GM12878 (cell line): ENCODE results near the gene IRF7. TPM values are rescaled to one million over a fixed set of nuclear protein-coding genes. Genes with fewer than 3 reads are reported as not detected.

Experiments used
- ATAC-seq: fragments of 200-7000 bp; cut with Tn5 transposase; 3 replicates; pipeline ENCODE4 v1.9.1; 2020; ENCODE audit warnings: mild to moderate bottlenecking, moderate library complexity
- BruUV-seq: library from RNA; stranded (reverse); fragments of 400-500 nt; replicated peaks from 2 replicates; lab custom pipeline; 2021; lab: Mats Ljungman, UMichigan
- CTCF ChIA-PET: fragments of 300-600 bp; sonication (Branson Sonifier 250); formaldehyde crosslinking; extraction: SDS; loops from one replicate; lab custom pipeline; 2021; ENCODE audit warnings: inconsistent platforms; lab: Yijun Ruan, JAX
- POLR2A ChIA-PET: fragments of 350-600 bp; formaldehyde crosslinking; extraction: SDS; loops from one replicate; lab custom pipeline; 2021; ENCODE audit warnings: inconsistent platforms; lab: Charles Lee
- RAD21 ChIA-PET: fragments of 300-600 bp; sonication (Branson Sonifier 250); formaldehyde crosslinking; loops from one replicate; lab custom pipeline; 2023; ENCODE audit warnings: antibody characterized with exemption; ENCODE audit not compliant: unreplicated experiment; lab: Charles Lee
- SMC1A ChIA-PET: fragments of 300-600 bp; sonication (Branson Sonifier 250); formaldehyde crosslinking; loops from one replicate; lab custom pipeline; 2023; ENCODE audit not compliant: unreplicated experiment, uncharacterized antibody; lab: Charles Lee
- DNase-seq: peaks from one replicate; pipeline ENCODE4 v3.0.0-alpha.2; 2011; ENCODE audit warnings: low read depth, low spot score
- FAIRE-seq: peaks from 3 replicates; lab custom pipeline; 2011; peaks lifted over from hg19 to GRCh38; lab: Jason Lieb, UNC
- H2AFZ ChIP-seq: 2 replicates; pipeline ENCODE4 v1.6.0; 2011; ENCODE audit warnings: low read depth, low read length, control low read depth; ENCODE audit not compliant: control insufficient read depth
- H3K27ac ChIP-seq: 2 replicates; pipeline ENCODE4 v1.5.1; 2011; ENCODE audit warnings: control low read depth; ENCODE audit not compliant: control insufficient read depth, insufficient read depth
- H3K27me3 ChIP-seq, 2 experiments: replicated peaks in 1 of 2; 2 replicates each; pipeline versions ENCODE4 v1.6.0 to v1.6.1; 2011; ENCODE audit warnings: low read length in 1 of 2; ENCODE audit not compliant: control insufficient read depth in 2 of 2, insufficient read depth in 2 of 2
- H3K36me3 ChIP-seq, 2 experiments: 2 replicates each; pipeline ENCODE4 v1.5.1; 2011; ENCODE audit warnings: low read length in 1 of 2; ENCODE audit not compliant: control insufficient read depth in 2 of 2, insufficient read depth in 2 of 2
- H3K4me1 ChIP-seq: 2 replicates; pipeline ENCODE4 v1.6.1; 2011; ENCODE audit warnings: mild to moderate bottlenecking, low read length, moderate library complexity, mixed read lengths; ENCODE audit not compliant: control insufficient read depth, insufficient read depth
- H3K4me2 ChIP-seq: 2 replicates; pipeline ENCODE4 v1.6.0; 2011; ENCODE audit warnings: control low read depth; ENCODE audit not compliant: control insufficient read depth, insufficient read depth
- H3K4me3 ChIP-seq: fragments of 200-600 bp; sonication (generic); 2 replicates; pipeline ENCODE4 v1.5.1; 2016
- H3K79me2 ChIP-seq: 2 replicates; pipeline ENCODE4 v1.6.0; 2011; ENCODE audit warnings: low read length; ENCODE audit not compliant: control insufficient read depth, insufficient read depth
- H3K9ac ChIP-seq: 2 replicates; pipeline ENCODE4 v1.8.0; 2011; ENCODE audit warnings: low read length, control low read depth, mixed read lengths; ENCODE audit not compliant: control insufficient read depth, insufficient read depth
- H3K9me3 ChIP-seq: replicated peaks from 3 replicates; pipeline ENCODE4 v1.5.1; 2011; ENCODE audit warnings: mild to moderate bottlenecking, low read length; ENCODE audit not compliant: control insufficient read depth, insufficient read depth
- H4K20me1 ChIP-seq: 2 replicates; pipeline ENCODE4 v1.6.0; 2011; ENCODE audit not compliant: control insufficient read depth, insufficient read depth
- BMI1 ChIP-seq: fragments of 450-650 bp; IDR thresholded peaks from 2 replicates; pipeline ENCODE4 v1.6.1; 2016; ENCODE audit warnings: mild to moderate bottlenecking, moderate library complexity, borderline replicate concordance
- CEBPB ChIP-seq, 2 experiments: fragments of 150-350 bp in 1 of 2; IDR thresholded peaks; 2 replicates each; pipeline ENCODE4 v1.6.1; 2012 to 2014; ENCODE audit warnings: low read depth in 2 of 2, low read length in 2 of 2, borderline replicate concordance in 1 of 2, inconsistent platforms in 1 of 2
- DPF2 ChIP-seq: fragments of 450-650 bp; IDR thresholded peaks from 2 replicates; pipeline ENCODE4 v1.6.1; 2017; ENCODE audit warnings: mild to moderate bottlenecking
- EP300 ChIP-seq, 2 experiments: fragments of 150-350 bp in 1 of 2; IDR thresholded peaks; 2 replicates each; pipeline ENCODE4 v1.6.1; 2011 to 2012; ENCODE audit warnings: low read depth in 2 of 2, low read length in 2 of 2, borderline replicate concordance in 1 of 2, improper control_type of control experiment in 1 of 2, inconsistent platforms in 1 of 2; ENCODE audit not compliant: control insufficient read depth in 1 of 2
- ETV6 ChIP-seq, 2 experiments: fragments of 450-650 bp in 1 of 2; IDR thresholded peaks in 1 of 2; conservative IDR thresholded peaks in 1 of 2; 2 replicates each; pipeline ENCODE4 v1.6.1; 2014; ENCODE audit warnings: antibody characterized with exemption in 1 of 2, borderline replicate concordance in 1 of 2, low read depth in 1 of 2, mild to moderate bottlenecking in 1 of 2, moderate library complexity in 1 of 2
- HDGF ChIP-seq: fragments of 450-650 bp; IDR thresholded peaks from 2 replicates; pipeline ENCODE4 v1.6.1; 2016; ENCODE audit warnings: antibody characterized with exemption
- KLF5 ChIP-seq: fragments of 450-650 bp; IDR thresholded peaks from 2 replicates; pipeline ENCODE4 v1.6.1; 2014; ENCODE audit warnings: mild to moderate bottlenecking; ENCODE audit not compliant: partially characterized antibody
- LARP7 ChIP-seq: fragments of 450-650 bp; IDR thresholded peaks from 2 replicates; pipeline ENCODE4 v1.6.1; 2017; ENCODE audit warnings: mild to moderate bottlenecking
- MTA2 ChIP-seq: fragments of 450-650 bp; IDR thresholded peaks from 2 replicates; pipeline ENCODE4 v1.6.1; 2016; ENCODE audit warnings: low read depth, mild to moderate bottlenecking, moderate library complexity
- MTA3 ChIP-seq: IDR thresholded peaks from 2 replicates; pipeline ENCODE4 v1.6.1; 2012; ENCODE audit warnings: low read length, inconsistent platforms, borderline replicate concordance
- NBN ChIP-seq: fragments of 450-650 bp; IDR thresholded peaks from 2 replicates; pipeline ENCODE4 v1.6.1; 2016
- NR2F1 ChIP-seq: fragments of 450-650 bp; conservative IDR thresholded peaks from 2 replicates; pipeline ENCODE4 v1.6.1; 2017; ENCODE audit warnings: mild to moderate bottlenecking
- ZBTB40 ChIP-seq: fragments of 450-650 bp; IDR thresholded peaks from 2 replicates; pipeline ENCODE4 v1.6.1; 2016; ENCODE audit warnings: mild to moderate bottlenecking, moderate library complexity, borderline replicate concordance
- ZNF217 ChIP-seq: fragments of 450-650 bp; IDR thresholded peaks from 2 replicates; pipeline ENCODE4 v1.6.1; 2017; ENCODE audit warnings: antibody characterized with exemption, mild to moderate bottlenecking
- ZNF274 ChIP-seq: IDR thresholded peaks from one replicate; pipeline ENCODE4 v1.8.0; 2011; ENCODE audit not compliant: insufficient read length, insufficient read depth
- ZZZ3 ChIP-seq: IDR thresholded peaks from 2 replicates; pipeline ENCODE4 v1.6.1; 2011; ENCODE audit warnings: low read depth; ENCODE audit not compliant: control insufficient read depth, insufficient read length
- WGBS: methylation state at CpG from one replicate; pipeline ENCODE4 v1.1.6; 2016; ENCODE audit warnings: low lambda C conversion rate; ENCODE audit not compliant: insufficient replicate concordance, insufficient coverage; ENCODE audit errors: missing lambda C conversion rate; 5-methylcytosine and 5-hydroxymethylcytosine counted together
- in situ Hi-C: fragments of 300-500 bp; cut with MboI; formaldehyde crosslinking; loops from 9 replicates; pipeline ENCODE4 v1.14.3; 2018; ENCODE audit warnings: mixed read lengths
- intact Hi-C: fragments of 100-400 bp; cut with micrococcal nuclease; formaldehyde crosslinking; loops from one replicate; pipeline ENCODE4 v1.14.2; 2022; ENCODE audit not compliant: unreplicated experiment
- polyA plus RNA-seq, 11 experiments: library from polyadenylated mRNA; depleted of rRNA in 4 of 11; unstranded in 6 of 11; stranded (reverse) in 5 of 11; fragments of >200 nt; fragmentation: Nextera tagmentation in 4 of 11; fragmentation: Illumina TruSeq in 1 of 11; extraction: Ambion mirVana in 4 of 11; extraction: Trizol in 1 of 11; gene quantifications; 1 replicate in 1 of 11; 2 replicates in 10 of 11; pipeline versions ENCODE4 v1.2.1 to v1.2.3, GENCODE V29; 2011 to 2016; ENCODE audit warnings: inconsistent platforms in 2 of 11, missing spikeins in 2 of 11, low read depth in 1 of 11
- total RNA-seq, 4 experiments: library from RNA; depleted of rRNA in 3 of 4; stranded (reverse); fragments of >200 nt in 3 of 4; fragmentation: Illumina TruSeq in 1 of 4; extraction: Trizol in 1 of 4; gene quantifications; 2 replicates each; pipeline versions ENCODE4 v1.2.1 to v1.2.3, GENCODE V29; 2013 to 2021
- TF ChIP-seq, protein P1 (sequence below): fragments of 150-350 bp; IDR thresholded peaks from 2 replicates; pipeline ENCODE4 v1.6.1; 2014; ENCODE audit warnings: mild to moderate bottlenecking, low read depth, low read length

IRF7 gene
- total and polyA plus RNA-seq, 10 of the 15 experiments (the other 5 are each of a cell fraction or from before 2014, with no cell fraction given), result 4.4 to 141 (median 67.6) TPM

- TF ChIP-seq EP300 (IDR thresholded peaks at IDR 0.05; ENCODE audit: borderline replicate concordance in 1 of 2, control insufficient read depth in 1 of 2, low read depth in 2 of 2, low read length in 2 of 2) (no peak), BMI1 (no peak), DPF2 (no peak), MTA3 (no peak), NBN (no peak), KLF5 (no peak), MTA2 (no peak), NR2F1 (no peak)
These were observed 10.2 kb downstream of the IRF7 start (continued) for GRCh38 chr11:605286-606129.

DNA sequence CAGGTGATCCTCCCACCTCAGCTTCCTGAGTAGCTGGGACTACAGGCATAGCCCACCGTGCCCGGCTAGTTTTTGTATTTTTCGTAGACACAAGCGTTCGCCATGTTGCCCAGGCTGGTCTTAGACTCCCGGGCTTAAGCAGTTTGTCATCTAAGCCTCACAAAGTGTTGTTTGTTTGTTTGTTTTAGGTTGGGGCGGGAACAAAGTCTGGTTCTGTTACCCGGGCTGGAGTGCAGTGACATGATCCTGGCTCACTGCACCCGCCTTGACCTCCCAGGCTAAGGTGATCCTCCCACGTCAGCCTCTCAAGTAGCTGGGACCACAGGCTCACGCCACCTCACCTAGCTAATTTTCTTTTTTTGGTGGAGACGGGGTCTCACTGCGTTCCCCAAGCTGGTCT lies 12.6 kb downstream of the IRF7 start:
- intact Hi-C loops, result no loop called here
- RAD21 ChIA-PET, result no interaction called here
- POLR2A ChIA-PET, result no interaction called here
- TF ChIP-seq LARP7, result no peak
- TF ChIP-seq, protein P1, sequence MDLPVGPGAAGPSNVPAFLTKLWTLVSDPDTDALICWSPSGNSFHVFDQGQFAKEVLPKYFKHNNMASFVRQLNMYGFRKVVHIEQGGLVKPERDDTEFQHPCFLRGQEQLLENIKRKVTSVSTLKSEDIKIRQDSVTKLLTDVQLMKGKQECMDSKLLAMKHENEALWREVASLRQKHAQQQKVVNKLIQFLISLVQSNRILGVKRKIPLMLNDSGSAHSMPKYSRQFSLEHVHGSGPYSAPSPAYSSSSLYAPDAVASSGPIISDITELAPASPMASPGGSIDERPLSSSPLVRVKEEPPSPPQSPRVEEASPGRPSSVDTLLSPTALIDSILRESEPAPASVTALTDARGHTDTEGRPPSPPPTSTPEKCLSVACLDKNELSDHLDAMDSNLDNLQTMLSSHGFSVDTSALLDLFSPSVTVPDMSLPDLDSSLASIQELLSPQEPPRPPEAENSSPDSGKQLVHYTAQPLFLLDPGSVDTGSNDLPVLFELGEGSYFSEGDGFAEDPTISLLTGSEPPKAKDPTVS, result no peak
- TF ChIP-seq ETV6 (conservative IDR thresholded peaks at IDR 0.05 in 1 of 2, IDR thresholded peaks at IDR 0.05 in 1 of 2; ENCODE audit: borderline replicate concordance in 1 of 2, low read depth in 1 of 2), result no peak
- no peak for TF ChIP-seq DPF2
- no peak for TF ChIP-seq ZNF217
- TF ChIP-seq CEBPB (IDR thresholded peaks at IDR 0.05; ENCODE audit: borderline replicate concordance in 1 of 2, low read depth in 2 of 2, low read length in 2 of 2), result no peak
- no peak for TF ChIP-seq NBN
- no peak for TF ChIP-seq ZBTB40
- no peak for TF ChIP-seq ZNF274
- TF ChIP-seq ZZZ3, result no peak
- TF ChIP-seq HDGF, result no peak

More for the DNA sequence above, 12.6 kb downstream of the IRF7 start:
- Histone ChIP-seq H3K27me3 (no peaks in the 10 kb centered on the region), H3K79me2 (no peaks in the 10 kb centered on the region), H3K4me2 (no peak overlapping the region), H3K9ac (no peak overlapping the region), H2AFZ (no peak overlapping the region), H3K4me3 (no peak overlapping the region), H4K20me1 (no peaks in the 10 kb centered on the region; the same call in 1 of the 2 replicates), H3K4me1 (no peaks in the 10 kb centered on the region), H3K9me3 (no peaks in the 10 kb centered on the region), H3K36me3 (peaks cover 17 to 52% of the 10 kb centered on the region in 2 experiments; a peak in 3 of 4 replicates), H3K27ac (no peak overlapping the region)
- DNase-seq (no peak), ATAC-seq (no peak), FAIRE-seq (no peak)
- WGBS, result 96% methylated on average over 13 of the region's 13 CpGs
- ChIA-PET SMC1A (no interaction called here), CTCF (no interaction called here)
- in situ Hi-C loops, result no loop called here
- BruUV-seq, result no TSS peak
